Measurements from ENCODE around the gene ATG14.
A peak's percentile ranks its signal among the peaks of the same experiment; 100 is the strongest.
"Not testable (repeated sequence)": the region's sequence is repeated elsewhere in the genome, so short reads cannot be mapped to it uniquely, and the experiment has no call there.

The ATG14 gene

DNA sequence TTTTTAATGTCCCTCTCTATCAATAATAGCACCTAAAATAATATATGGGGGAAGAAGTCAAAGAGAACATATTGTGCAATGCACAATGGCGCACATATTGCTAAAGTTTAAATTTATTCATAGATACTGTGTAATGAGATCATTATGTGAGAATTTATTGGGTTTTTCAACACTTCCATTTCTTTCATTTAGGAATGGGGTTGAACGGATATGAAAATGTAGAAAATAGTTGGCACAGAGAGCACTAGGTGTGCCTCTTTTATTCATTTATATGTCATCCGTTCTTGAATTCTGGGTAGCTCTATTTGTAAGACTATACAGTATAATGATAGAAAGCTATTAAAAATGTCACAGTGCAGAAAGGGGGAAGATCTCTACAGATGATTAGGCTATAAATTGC lies 63.9 kb downstream of the ATG14 start:
- DNase-seq, result no peak

- no peak for DNase-seq
Measured at GRCh38 chr14:55347040-55347439, 64.6 kb downstream of the ATG14 start.

GRCh38 chr14:55344582-55345163 lies 67.0 kb downstream of the ATG14 start:
- not testable (repeated sequence) for DNase-seq

DNA sequence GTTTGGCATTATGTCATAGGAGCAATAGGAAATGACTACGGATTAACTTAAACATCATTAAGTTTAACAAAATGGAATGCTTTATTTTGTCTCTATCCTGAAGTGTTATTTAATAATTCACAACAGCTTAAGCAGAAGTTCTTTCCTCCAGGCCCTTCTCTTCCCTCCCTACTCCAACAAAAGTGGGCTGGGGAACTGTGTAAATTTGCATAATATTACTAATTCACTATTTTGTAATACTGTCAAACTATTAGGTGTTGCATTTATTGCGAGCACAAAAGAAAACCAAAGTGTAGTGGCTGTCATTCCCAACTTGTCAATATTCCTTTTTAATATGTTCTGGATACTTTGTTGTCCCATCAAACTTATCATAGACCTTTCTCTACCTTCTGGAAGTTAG lies 69.8 kb downstream of the ATG14 start:
- DNase-seq, result no peak

DNA sequence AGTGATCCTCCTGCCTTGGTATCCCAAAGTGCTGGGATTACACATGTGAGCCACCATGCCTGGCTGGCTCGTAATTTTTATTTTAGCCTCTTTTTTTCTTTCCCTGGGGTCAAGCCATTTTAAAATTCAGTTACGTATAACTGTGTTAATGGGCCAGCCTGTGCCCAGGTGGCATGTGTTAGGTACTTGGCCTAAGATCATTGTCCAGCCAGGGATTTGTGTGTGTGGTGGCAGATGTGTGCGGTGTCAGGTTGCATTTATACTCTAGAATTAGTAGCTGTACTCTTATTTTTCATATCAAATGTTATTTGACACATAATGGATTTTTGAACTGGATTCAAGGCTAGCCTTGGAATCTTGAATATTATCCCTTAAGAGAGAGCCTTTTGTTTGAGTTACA lies 71.1 kb downstream of the ATG14 start:
- peak; percentile 3 for DNase-seq

DNA sequence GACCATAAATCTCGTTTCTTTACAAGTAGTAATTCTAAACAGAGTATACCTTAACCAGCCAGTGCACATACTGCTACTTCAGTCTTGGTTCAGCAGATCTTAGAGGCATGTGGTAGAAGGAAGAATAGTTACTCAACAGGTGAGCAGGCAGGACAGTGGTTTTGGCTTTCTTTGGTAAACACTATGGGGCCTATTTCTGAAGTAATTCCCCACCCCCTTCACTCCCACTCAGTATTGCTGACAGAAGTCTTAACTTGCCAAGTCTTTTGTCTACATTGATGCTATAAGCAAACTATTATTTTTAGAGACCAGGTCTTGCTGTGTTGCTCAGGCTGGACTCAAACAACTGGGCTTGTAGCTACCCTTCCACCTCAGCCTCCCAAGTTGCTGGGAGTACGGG lies 71.9 kb downstream of the ATG14 start:
- DNase-seq, result no peak

GRCh38 chr14:55336691-55337090 lies 74.9 kb downstream of the ATG14 start:
- DNase-seq, result no peak

GRCh38 chr14:55336162-55336561 lies 75.5 kb downstream of the ATG14 start:
- no peak for DNase-seq

DNA sequence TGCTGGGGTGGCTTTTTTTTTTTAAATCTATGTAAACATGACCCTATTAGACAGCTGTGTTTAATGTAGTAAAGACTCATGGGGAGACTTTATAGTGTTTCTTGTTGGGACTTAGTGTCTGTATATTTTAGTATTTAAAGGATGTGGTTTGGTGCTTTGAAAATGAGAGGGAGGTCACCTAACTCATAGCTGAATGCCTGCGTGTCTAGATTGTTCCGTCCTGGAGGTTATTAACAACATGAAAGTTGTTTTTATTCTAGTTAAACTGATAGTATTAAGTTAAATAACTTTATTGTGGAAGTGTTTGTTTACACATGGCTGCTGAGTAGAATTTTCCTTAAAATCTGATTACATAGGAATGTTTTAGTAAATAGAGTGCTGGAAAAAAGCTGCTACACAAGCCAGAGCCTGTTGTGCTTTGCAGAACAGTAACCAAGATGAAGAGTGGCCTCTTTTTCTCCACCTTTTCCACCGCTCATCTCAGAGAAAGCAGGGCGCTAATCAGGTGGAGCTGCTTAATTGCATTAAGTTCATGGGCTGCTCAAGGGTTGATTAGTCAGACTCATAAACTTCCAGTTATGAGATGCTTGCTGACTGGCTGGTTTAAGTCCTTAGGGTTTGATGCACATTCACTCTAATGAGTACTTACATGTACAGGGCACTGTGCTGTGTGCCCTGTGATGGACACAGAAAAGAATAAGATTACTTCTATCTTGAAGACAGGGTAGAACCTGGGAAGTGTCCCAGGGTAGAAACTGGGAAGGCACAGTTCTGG lies 77.7 kb downstream of the ATG14 start:
- DNase-seq, result no peak

DNA sequence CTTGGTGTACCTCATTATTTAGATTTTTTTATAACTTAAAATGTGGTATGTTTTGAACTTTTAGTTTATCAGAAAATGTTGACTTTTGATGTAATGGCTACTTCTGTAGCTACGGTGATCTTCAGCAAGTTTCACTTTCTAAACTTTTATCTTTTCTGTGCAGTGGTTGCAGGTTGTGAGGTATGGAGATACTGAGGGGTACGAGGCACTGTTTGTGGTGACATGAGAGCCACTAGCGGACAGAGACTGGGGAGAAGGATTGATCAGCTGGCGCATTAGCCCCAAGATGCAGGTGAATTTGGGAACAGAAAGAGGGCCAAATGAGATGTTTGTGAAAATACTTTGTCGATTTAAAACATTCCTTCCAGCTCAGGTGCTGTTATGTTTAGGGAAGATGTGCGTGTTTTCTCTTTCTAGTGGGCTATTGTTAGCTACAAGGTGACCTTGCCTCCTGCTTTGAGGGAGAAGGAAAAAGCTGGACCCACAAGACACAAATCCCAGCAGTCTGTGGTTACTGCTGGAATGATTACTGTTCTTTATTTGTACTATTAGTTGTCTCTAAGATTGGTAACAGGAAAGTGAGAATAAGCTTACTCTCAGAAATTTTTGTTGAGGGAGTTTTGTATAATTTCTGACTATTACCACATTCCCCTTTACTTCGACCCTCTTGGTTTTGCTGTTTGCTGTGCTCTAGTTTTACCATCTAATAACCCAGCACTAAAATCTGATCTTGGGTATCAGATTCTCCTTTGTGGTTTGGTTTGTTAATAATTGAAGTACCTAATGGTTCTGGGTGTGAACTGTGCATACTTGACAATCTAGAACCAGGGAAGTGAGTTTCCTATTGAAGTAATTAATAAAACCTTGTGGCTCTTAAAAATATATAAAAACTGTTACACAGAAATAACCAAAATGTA lies 78.7 kb downstream of the ATG14 start:
- no peak for DNase-seq

DNA sequence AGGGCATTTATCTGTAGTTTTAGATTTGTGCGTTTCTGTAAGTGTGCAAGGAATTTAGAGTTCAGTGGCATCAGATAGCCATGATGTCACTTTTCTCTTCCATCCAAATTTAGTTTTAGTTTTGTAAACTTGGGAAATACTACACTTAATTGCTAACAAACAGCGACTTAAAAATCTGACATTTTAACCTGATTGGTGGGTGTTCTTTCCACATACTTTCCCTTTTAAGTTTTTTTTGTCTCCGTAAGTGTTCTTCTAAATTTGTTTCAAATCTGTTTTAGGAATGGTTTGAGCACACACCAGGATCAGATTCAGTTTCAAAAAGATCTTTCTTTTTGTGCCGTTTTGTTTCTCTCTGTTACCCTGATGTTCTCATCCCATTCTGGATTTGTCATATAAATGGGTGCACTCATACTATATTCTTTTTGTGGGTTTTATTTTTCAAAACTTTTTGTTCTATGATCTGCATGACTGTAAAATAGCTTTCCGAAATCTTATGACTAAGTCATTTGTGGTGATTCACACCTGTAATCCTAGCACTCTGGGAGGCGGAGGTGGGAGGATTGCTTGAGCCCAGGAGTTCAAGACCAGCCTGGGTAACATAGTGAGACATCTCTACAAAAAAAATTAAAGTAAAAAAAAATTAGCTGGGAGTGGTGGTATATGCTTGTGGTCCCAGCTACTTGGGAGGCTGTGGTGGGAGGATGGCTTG lies 81.5 kb downstream of the ATG14 start:
- no peak for DNase-seq

GRCh38 chr14:55328317-55328716 lies 83.3 kb downstream of the ATG14 start:
- no peak for DNase-seq

- DNase-seq, result no peak
Measured at GRCh38 chr14:55327179-55327578, 84.5 kb downstream of the ATG14 start.

DNA sequence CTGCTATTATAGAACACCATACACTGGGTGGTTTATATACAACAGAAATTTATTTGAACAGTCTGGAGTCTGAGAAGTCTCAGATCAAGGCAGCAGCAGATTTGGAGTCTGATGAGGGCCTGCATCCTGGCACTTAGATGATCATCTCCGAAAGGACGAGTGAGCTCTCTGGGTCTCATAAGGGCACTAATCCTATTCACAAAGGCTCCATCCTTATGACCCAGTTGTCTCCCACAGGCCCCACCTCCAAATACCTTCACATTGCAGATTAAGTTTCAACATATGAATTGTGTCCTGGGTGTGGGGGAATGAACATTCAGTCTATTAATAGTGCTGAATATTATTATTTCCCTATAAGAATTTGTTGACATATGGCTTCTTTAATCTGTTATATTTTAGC lies 86.8 kb downstream of the ATG14 start:
- DNase-seq, result no peak

DNA sequence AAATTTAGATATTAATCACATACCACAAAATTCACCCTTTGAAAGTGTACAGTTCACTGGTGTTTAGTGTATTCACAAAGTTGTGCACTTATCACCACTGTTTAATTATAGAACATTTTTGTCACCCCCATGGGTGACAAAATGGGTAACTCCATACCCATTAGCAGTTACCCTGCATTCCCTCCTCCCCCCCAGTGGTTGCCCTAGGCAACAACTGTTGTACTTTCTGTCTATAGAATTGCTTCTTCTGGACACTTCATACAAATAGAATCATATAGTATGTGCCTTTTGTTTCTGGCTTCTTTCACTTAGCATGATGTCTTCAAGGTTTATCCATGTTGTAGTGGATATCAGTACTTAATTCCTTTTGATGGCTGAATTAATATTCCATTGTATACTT lies 87.7 kb downstream of the ATG14 start:
- no peak for DNase-seq

DNA sequence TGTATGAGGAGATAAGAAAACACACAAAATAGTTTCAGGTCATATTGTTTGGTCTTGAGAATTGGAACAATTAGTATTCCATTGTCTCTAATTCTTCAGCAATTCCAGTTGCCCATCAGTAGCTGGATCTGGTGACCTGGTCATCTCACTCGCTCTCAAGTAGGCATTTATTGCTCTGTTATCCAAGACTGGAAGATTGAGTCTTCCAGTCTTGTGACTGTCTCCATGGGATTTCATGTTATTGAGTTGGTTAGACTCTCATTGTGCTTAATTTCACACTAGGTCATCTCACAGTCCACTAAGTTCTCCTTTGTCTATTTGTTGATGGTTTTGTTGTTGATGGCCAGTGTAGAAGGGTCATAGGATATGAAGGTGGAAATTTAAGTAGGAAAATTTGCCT lies 92.9 kb downstream of the ATG14 start:
- DNase-seq, result no peak

DNA sequence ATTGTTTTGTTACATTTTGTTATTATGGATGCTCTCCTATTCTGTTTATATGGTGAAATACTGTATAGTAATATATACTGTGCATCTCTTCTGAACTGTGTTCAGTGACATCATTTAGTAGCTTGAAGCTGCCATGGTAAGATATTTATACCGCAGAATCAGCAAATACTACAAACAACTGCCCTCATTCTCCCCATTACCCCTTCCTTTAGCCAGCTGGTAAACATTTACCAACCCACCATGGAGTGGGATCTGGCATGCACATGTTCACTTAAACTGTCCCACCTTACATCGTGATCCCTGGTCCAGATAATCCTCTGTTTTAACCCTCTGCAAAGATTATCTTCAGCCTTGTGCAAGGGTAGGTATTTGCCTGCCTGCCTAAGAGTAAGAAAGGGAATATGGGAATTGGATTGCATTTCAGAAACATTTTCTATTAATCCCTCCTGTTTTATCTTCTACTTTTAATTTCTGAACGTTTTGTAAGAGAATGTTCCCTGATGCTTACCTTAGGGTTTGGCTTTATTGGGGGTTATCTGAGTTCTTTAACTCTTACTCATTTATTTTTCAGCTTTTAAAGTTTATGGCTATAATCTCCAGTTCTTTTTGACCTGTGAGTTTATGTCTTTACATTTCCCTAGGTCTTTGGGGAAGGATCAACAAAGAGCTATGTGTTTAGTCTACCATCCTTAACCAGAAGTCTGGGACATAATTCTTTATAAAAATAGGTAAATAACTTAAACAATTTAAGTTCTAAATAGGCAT lies 93.9 kb downstream of the ATG14 start:
- no peak for DNase-seq

- no peak for DNase-seq
Measured at GRCh38 chr14:55316564-55316963, 95.1 kb downstream of the ATG14 start.
